ENCODE data around the gene CBX3.

The CBX3 gene

GRCh38 chr7:26153241-26153822 is 48.2 kb upstream of the CBX3 start:
- Histone ChIP-seq H3K27ac (ENCODE audit: low read depth, low read length, poor library complexity, severe bottlenecking) (peak overlapping the region; percentile 94), H2AFZ (ENCODE audit: low read length) (no peak overlapping the region), H3K27me3 (ENCODE audit: insufficient read depth, low read length) (no peaks in the 10 kb centered on the region)

GRCh38 chr7:26153823-26154783 is 47.4 kb upstream of the CBX3 start:
- Histone ChIP-seq H3K79me2 (ENCODE audit: insufficient read depth, low read length) (peaks cover 54% of the 10 kb centered on the region), H3K36me3 (ENCODE audit: insufficient read depth, low read length) (no peaks in the 10 kb centered on the region), H3K4me3 (ENCODE audit: low read depth, low read length, poor library complexity, severe bottlenecking) (peak overlapping the region; percentile 69), H2AFZ (ENCODE audit: low read length) (no peak overlapping the region), H3K27me3 (ENCODE audit: insufficient read depth, low read length) (no peaks in the 10 kb centered on the region), H3K27ac (ENCODE audit: low read depth, low read length, poor library complexity, severe bottlenecking) (peak overlapping the region; percentile 94), H4K20me1 (ENCODE audit: insufficient read depth, low read length) (no peaks in the 10 kb centered on the region), H3K9me3 (ENCODE audit: low read length) (no peaks in the 10 kb centered on the region), H3K9me2 (ENCODE audit: low read depth, low read length) (no peaks in the 10 kb centered on the region), H3K9ac (ENCODE audit: low read length) (peak overlapping the region; percentile 70), H3K4me2 (ENCODE audit: low read length) (peak overlapping the region; percentile 94), H3F3A (ENCODE audit: insufficient read depth, low read length) (no peaks in the 10 kb centered on the region), H3K4me1 (ENCODE audit: insufficient read depth, low read length, severe bottlenecking) (peaks cover 73% of the 10 kb centered on the region)
- TF ChIP-seq EZH2 (IDR thresholded peaks at IDR 0.05; ENCODE audit: borderline replicate concordance, low read length) (no peak), CTCF (IDR thresholded peaks at IDR 0.05; ENCODE audit: low read length) (no peak)

More at GRCh38 chr7:26153241-26153822, 48.2 kb upstream of the CBX3 start:
- no peaks in the 10 kb centered on the region for H3K9me2 ChIP-seq (ENCODE audit: low read depth, low read length)
- TF ChIP-seq CTCF (IDR thresholded peaks at IDR 0.05; ENCODE audit: low read length) (no peak), EZH2 (IDR thresholded peaks at IDR 0.05; ENCODE audit: borderline replicate concordance, low read length) (no peak)
- no peaks in the 10 kb centered on the region for H3K36me3 ChIP-seq (ENCODE audit: insufficient read depth, low read length)
- no peaks in the 10 kb centered on the region for H4K20me1 ChIP-seq (ENCODE audit: insufficient read depth, low read length)
- H3F3A ChIP-seq (ENCODE audit: insufficient read depth, low read length) = no peaks in the 10 kb centered on the region
- peak overlapping the region; percentile 94 for H3K4me2 ChIP-seq (ENCODE audit: low read length)
- no peaks in the 10 kb centered on the region for H3K9me3 ChIP-seq (ENCODE audit: low read length)
- peak overlapping the region; percentile 70 for H3K9ac ChIP-seq (ENCODE audit: low read length)
- peaks cover 46% of the 10 kb centered on the region for H3K79me2 ChIP-seq (ENCODE audit: insufficient read depth, low read length)
- peak overlapping the region; percentile 69 for H3K4me3 ChIP-seq (ENCODE audit: low read depth, low read length, poor library complexity, severe bottlenecking)
- H3K4me1 ChIP-seq (ENCODE audit: insufficient read depth, low read length, severe bottlenecking) = peaks cover 65% of the 10 kb centered on the region

GRCh38 chr7:26155531-26156375 is 45.8 kb upstream of the CBX3 start:
- no peaks in the 10 kb centered on the region for H4K20me1 ChIP-seq (ENCODE audit: insufficient read depth, low read length)
- no peaks in the 10 kb centered on the region for H3K9me3 ChIP-seq (ENCODE audit: low read length)
- H3K9ac ChIP-seq (ENCODE audit: low read length) = peak overlapping the region; percentile 56
- no peak overlapping the region for H2AFZ ChIP-seq (ENCODE audit: low read length)
- TF ChIP-seq CTCF (IDR thresholded peaks at IDR 0.05; ENCODE audit: low read length) (no peak), EZH2 (IDR thresholded peaks at IDR 0.05; ENCODE audit: borderline replicate concordance, low read length) (no peak)
- peak overlapping the region; percentile 94 for H3K27ac ChIP-seq (ENCODE audit: low read depth, low read length, poor library complexity, severe bottlenecking)
- H3K27me3 ChIP-seq (ENCODE audit: insufficient read depth, low read length) = no peaks in the 10 kb centered on the region
- H3K79me2 ChIP-seq (ENCODE audit: insufficient read depth, low read length) = peaks cover 68% of the 10 kb centered on the region
- peaks cover 83% of the 10 kb centered on the region for H3K4me1 ChIP-seq (ENCODE audit: insufficient read depth, low read length, severe bottlenecking)
- H3K4me2 ChIP-seq (ENCODE audit: low read length) = peak overlapping the region; percentile 94
- H3K36me3 ChIP-seq (ENCODE audit: insufficient read depth, low read length) = no peaks in the 10 kb centered on the region
- H3K9me2 ChIP-seq (ENCODE audit: low read depth, low read length) = no peaks in the 10 kb centered on the region
- peak overlapping the region; percentile 53 for H3K4me3 ChIP-seq (ENCODE audit: low read depth, low read length, poor library complexity, severe bottlenecking)
- no peaks in the 10 kb centered on the region for H3F3A ChIP-seq (ENCODE audit: insufficient read depth, low read length)
